ENCODE data around the gene E2F8. TPM values are rescaled to one million over a fixed set of nuclear protein-coding genes. Genes with fewer than 3 reads are reported as not detected.

The E2F8 gene
- total RNA-seq, 1 experiment from 2014 or later, result 10.7 TPM

DNA sequence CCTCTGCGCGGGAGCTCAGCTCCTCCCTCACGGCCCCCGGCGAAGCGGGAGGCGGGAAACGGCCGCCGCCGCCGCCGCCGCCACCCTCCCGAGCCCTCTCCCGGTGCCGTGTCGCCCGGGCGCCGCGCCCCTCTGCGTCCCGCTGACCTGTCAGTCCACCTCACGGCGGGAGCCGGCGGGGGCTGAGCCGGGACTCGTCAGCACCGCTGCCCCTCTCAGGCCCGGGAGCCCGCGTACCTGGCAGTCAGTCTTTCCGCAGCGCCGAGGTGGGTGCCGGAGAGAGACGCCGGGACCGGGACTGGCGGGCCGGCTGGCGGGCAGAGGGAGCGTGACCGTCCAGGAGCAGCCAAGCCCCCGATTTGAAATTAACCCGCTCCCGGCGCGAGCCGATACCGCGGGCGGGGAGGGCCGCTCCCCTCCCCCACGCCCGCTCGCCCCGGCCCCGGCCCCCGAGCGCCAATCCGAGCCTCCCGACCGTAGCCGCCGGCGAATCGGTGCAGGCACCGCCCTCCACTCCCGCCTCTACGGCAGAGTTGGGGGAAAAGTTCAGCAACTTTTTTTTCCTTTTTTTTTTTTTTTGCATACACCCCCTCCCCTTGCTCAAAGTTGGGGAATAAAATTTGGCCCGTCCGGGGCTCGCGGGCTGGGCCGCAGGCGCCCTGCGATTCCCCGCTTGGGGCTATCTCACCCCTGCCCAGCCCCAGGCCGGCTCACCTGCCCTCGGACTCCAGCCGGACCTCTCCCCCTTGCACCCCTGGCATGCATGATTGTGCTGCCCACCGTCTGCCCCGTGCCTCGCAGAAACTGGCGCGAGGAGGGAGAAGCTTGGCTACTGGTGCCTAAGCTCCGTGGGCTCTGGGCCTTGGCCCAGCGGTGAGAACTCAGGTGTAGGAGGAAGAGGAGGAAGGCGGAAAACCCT, 774 bp upstream of the E2F8 start (continued):
- 0 out of 2 replicates have a peak, but pooled peaks have one; percentile 68 for TF ChIP-seq TP53 (CRISPR knock-in tag; IDR thresholded peaks at IDR 0.05)
- TF ChIP-seq, protein P1, sequence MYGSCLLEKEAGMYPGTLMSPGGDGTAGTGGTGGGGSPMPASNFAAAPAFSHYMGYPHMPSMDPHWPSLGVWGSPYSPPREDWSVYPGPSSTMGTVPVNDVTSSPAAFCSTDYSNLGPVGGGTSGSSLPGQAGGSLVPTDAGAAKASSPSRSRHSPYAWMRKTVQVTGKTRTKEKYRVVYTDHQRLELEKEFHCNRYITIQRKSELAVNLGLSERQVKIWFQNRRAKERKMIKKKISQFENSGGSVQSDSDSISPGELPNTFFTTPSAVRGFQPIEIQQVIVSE (CRISPR knock-in tag; IDR thresholded peaks at IDR 0.05; ENCODE audit: borderline replicate concordance), result no peak
- TF ChIP-seq, protein P2, sequence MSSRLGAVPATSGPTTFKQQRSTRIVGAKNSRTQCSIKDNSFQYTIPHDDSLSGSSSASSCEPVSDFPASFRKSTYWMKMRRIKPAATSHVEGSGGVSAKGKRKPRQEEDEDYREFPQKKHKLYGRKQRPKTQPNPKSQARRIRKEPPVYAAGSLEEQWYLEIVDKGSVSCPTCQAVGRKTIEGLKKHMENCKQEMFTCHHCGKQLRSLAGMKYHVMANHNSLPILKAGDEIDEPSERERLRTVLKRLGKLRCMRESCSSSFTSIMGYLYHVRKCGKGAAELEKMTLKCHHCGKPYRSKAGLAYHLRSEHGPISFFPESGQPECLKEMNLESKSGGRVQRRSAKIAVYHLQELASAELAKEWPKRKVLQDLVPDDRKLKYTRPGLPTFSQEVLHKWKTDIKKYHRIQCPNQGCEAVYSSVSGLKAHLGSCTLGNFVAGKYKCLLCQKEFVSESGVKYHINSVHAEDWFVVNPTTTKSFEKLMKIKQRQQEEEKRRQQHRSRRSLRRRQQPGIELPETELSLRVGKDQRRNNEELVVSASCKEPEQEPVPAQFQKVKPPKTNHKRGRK (CRISPR knock-in tag; IDR thresholded peaks at IDR 0.05; ENCODE audit: borderline replicate concordance), result no peak
- TF ChIP-seq, protein P3, sequence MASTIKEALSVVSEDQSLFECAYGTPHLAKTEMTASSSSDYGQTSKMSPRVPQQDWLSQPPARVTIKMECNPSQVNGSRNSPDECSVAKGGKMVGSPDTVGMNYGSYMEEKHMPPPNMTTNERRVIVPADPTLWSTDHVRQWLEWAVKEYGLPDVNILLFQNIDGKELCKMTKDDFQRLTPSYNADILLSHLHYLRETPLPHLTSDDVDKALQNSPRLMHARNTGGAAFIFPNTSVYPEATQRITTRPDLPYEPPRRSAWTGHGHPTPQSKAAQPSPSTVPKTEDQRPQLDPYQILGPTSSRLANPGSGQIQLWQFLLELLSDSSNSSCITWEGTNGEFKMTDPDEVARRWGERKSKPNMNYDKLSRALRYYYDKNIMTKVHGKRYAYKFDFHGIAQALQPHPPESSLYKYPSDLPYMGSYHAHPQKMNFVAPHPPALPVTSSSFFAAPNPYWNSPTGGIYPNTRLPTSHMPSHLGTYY (CRISPR knock-in tag; IDR thresholded peaks at IDR 0.05), result no peak
- TF ChIP-seq, protein P4, sequence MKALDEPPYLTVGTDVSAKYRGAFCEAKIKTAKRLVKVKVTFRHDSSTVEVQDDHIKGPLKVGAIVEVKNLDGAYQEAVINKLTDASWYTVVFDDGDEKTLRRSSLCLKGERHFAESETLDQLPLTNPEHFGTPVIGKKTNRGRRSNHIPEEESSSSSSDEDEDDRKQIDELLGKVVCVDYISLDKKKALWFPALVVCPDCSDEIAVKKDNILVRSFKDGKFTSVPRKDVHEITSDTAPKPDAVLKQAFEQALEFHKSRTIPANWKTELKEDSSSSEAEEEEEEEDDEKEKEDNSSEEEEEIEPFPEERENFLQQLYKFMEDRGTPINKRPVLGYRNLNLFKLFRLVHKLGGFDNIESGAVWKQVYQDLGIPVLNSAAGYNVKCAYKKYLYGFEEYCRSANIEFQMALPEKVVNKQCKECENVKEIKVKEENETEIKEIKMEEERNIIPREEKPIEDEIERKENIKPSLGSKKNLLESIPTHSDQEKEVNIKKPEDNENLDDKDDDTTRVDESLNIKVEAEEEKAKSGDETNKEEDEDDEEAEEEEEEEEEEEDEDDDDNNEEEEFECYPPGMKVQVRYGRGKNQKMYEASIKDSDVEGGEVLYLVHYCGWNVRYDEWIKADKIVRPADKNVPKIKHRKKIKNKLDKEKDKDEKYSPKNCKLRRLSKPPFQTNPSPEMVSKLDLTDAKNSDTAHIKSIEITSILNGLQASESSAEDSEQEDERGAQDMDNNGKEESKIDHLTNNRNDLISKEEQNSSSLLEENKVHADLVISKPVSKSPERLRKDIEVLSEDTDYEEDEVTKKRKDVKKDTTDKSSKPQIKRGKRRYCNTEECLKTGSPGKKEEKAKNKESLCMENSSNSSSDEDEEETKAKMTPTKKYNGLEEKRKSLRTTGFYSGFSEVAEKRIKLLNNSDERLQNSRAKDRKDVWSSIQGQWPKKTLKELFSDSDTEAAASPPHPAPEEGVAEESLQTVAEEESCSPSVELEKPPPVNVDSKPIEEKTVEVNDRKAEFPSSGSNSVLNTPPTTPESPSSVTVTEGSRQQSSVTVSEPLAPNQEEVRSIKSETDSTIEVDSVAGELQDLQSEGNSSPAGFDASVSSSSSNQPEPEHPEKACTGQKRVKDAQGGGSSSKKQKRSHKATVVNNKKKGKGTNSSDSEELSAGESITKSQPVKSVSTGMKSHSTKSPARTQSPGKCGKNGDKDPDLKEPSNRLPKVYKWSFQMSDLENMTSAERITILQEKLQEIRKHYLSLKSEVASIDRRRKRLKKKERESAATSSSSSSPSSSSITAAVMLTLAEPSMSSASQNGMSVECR (CRISPR knock-in tag; IDR thresholded peaks at IDR 0.05; ENCODE audit: borderline replicate concordance), result no peak
- peak; percentile 81; the same call in 1 of the 2 replicates for TF ChIP-seq TCF7 (CRISPR knock-in tag; IDR thresholded peaks at IDR 0.05; ENCODE audit: low read depth)
- TF ChIP-seq NFYB (CRISPR knock-in tag; conservative IDR thresholded peaks at IDR 0.05; ENCODE audit: low read depth), result peak; percentile 40; the same call in 1 of the 2 replicates
- TF ChIP-seq, protein P5, sequence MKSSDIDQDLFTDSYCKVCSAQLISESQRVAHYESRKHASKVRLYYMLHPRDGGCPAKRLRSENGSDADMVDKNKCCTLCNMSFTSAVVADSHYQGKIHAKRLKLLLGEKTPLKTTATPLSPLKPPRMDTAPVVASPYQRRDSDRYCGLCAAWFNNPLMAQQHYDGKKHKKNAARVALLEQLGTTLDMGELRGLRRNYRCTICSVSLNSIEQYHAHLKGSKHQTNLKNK (CRISPR knock-in tag; IDR thresholded peaks at IDR 0.05), result no peak
- TF ChIP-seq ZNF416 (CRISPR knock-in tag; IDR thresholded peaks at IDR 0.05), result no peak
- 0 out of 2 replicates have a peak, but pooled peaks have one; percentile 47 for TF ChIP-seq SMAD3 (CRISPR knock-in tag; IDR thresholded peaks at IDR 0.05; ENCODE audit: borderline replicate concordance)
- no peak for TF ChIP-seq ZNF396 (CRISPR knock-in tag; IDR thresholded peaks at IDR 0.05; ENCODE audit: borderline replicate concordance)
- TF ChIP-seq ELF4 (CRISPR knock-in tag; IDR thresholded peaks at IDR 0.05; ENCODE audit: low read depth), result no peak
- TF ChIP-seq ZNF121 (CRISPR knock-in tag; IDR thresholded peaks at IDR 0.05), result peak; percentile 79; the same call in 1 of the 2 replicates
- no peak for TF ChIP-seq GABPB1 (CRISPR knock-in tag; IDR thresholded peaks at IDR 0.05)
- TF ChIP-seq NR3C1 (CRISPR knock-in tag; conservative IDR thresholded peaks at IDR 0.05; ENCODE audit: low read depth), result no peak
- no peak for TF ChIP-seq RORB (CRISPR knock-in tag; IDR thresholded peaks at IDR 0.05)
- TF ChIP-seq, protein P6, sequence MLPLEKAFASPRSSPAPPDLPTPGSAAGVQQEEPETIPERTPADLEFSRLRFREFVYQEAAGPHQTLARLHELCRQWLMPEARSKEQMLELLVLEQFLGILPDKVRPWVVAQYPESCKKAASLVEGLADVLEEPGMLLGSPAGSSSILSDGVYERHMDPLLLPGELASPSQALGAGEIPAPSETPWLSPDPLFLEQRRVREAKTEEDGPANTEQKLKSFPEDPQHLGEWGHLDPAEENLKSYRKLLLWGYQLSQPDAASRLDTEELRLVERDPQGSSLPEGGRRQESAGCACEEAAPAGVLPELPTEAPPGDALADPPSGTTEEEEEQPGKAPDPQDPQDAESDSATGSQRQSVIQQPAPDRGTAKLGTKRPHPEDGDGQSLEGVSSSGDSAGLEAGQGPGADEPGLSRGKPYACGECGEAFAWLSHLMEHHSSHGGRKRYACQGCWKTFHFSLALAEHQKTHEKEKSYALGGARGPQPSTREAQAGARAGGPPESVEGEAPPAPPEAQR (CRISPR knock-in tag; IDR thresholded peaks at IDR 0.05), result no peak
- TF ChIP-seq TEAD1 (CRISPR knock-in tag; IDR thresholded peaks at IDR 0.05), result no peak
- 0 out of 2 replicates have a peak, but pooled peaks have one; percentile 57 for TF ChIP-seq CREM (CRISPR knock-in tag; IDR thresholded peaks at IDR 0.05)
- TF ChIP-seq, protein P7, sequence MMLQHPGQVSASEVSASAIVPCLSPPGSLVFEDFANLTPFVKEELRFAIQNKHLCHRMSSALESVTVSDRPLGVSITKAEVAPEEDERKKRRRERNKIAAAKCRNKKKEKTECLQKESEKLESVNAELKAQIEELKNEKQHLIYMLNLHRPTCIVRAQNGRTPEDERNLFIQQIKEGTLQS (CRISPR knock-in tag; conservative IDR thresholded peaks at IDR 0.05), result no peak
- TF ChIP-seq, protein P8, sequence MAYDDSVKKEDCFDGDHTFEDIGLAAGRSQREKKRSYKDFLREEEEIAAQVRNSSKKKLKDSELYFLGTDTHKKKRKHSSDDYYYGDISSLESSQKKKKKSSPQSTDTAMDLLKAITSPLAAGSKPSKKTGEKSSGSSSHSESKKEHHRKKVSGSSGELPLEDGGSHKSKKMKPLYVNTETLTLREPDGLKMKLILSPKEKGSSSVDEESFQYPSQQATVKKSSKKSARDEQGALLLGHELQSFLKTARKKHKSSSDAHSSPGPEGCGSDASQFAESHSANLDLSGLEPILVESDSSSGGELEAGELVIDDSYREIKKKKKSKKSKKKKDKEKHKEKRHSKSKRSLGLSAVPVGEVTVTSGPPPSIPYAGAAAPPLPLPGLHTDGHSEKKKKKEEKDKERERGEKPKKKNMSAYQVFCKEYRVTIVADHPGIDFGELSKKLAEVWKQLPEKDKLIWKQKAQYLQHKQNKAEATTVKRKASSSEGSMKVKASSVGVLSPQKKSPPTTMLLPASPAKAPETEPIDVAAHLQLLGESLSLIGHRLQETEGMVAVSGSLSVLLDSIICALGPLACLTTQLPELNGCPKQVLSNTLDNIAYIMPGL (CRISPR knock-in tag; IDR thresholded peaks at IDR 0.05), result peak; percentile 52; the same call in 1 of the 2 replicates
- TF ChIP-seq, protein P9, sequence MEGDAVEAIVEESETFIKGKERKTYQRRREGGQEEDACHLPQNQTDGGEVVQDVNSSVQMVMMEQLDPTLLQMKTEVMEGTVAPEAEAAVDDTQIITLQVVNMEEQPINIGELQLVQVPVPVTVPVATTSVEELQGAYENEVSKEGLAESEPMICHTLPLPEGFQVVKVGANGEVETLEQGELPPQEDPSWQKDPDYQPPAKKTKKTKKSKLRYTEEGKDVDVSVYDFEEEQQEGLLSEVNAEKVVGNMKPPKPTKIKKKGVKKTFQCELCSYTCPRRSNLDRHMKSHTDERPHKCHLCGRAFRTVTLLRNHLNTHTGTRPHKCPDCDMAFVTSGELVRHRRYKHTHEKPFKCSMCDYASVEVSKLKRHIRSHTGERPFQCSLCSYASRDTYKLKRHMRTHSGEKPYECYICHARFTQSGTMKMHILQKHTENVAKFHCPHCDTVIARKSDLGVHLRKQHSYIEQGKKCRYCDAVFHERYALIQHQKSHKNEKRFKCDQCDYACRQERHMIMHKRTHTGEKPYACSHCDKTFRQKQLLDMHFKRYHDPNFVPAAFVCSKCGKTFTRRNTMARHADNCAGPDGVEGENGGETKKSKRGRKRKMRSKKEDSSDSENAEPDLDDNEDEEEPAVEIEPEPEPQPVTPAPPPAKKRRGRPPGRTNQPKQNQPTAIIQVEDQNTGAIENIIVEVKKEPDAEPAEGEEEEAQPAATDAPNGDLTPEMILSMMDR (IDR thresholded peaks at IDR 0.05), result no peak
